GM18909 (cell line): Measurements from ENCODE around the gene DNM1.

Experiments
- ATAC-seq: cut with Tn5 transposase; IDR thresholded peaks from one replicate; pipeline ENCODE4 v1.9.1; 2021; ENCODE audit warnings: mild to moderate bottlenecking; ENCODE audit not compliant: unreplicated experiment, poor library complexity

Gene DNM1

GRCh38 chr9:128297221-128297773, 94.1 kb downstream of the DNM1 start:
- ATAC-seq: no peak

GRCh38 chr9:128298535-128299482, 95.6 kb downstream of the DNM1 start:
- no peak for ATAC-seq

GRCh38 chr9:128304136-128304970, 101.2 kb downstream of the DNM1 start:
- no peak for ATAC-seq
